GM12865 (cell line): ENCODE results near the gene FGD4.
"Not testable (repeated sequence)": the region's sequence is repeated elsewhere in the genome, so short reads cannot be mapped to it uniquely, and the experiment has no call there.

Experiments
- DNase-seq: peaks from one replicate; pipeline ENCODE4 v3.0.0; 2010; ENCODE audit warnings: low read depth
- H3K4me3 ChIP-seq: 2 replicates; pipeline ENCODE4 v1.5.1; 2011; ENCODE audit warnings: mild to moderate bottlenecking, low read depth, low read length, control low read depth
- TF ChIP-seq, protein P1 (sequence below): IDR thresholded peaks from 2 replicates; pipeline ENCODE4 v1.5.1; 2011; ENCODE audit warnings: low read length, control low read depth, low read depth, inconsistent platforms; ENCODE audit not compliant: insufficient read depth; ENCODE audit errors: missing control alignments

The FGD4 gene

GRCh38 chr12:32505067-32505945, 105.9 kb downstream of the FGD4 start:
- TF ChIP-seq, protein P1, sequence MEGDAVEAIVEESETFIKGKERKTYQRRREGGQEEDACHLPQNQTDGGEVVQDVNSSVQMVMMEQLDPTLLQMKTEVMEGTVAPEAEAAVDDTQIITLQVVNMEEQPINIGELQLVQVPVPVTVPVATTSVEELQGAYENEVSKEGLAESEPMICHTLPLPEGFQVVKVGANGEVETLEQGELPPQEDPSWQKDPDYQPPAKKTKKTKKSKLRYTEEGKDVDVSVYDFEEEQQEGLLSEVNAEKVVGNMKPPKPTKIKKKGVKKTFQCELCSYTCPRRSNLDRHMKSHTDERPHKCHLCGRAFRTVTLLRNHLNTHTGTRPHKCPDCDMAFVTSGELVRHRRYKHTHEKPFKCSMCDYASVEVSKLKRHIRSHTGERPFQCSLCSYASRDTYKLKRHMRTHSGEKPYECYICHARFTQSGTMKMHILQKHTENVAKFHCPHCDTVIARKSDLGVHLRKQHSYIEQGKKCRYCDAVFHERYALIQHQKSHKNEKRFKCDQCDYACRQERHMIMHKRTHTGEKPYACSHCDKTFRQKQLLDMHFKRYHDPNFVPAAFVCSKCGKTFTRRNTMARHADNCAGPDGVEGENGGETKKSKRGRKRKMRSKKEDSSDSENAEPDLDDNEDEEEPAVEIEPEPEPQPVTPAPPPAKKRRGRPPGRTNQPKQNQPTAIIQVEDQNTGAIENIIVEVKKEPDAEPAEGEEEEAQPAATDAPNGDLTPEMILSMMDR = no peak
- H3K4me3 ChIP-seq = no peak overlapping the region
- no peak for DNase-seq

DNA sequence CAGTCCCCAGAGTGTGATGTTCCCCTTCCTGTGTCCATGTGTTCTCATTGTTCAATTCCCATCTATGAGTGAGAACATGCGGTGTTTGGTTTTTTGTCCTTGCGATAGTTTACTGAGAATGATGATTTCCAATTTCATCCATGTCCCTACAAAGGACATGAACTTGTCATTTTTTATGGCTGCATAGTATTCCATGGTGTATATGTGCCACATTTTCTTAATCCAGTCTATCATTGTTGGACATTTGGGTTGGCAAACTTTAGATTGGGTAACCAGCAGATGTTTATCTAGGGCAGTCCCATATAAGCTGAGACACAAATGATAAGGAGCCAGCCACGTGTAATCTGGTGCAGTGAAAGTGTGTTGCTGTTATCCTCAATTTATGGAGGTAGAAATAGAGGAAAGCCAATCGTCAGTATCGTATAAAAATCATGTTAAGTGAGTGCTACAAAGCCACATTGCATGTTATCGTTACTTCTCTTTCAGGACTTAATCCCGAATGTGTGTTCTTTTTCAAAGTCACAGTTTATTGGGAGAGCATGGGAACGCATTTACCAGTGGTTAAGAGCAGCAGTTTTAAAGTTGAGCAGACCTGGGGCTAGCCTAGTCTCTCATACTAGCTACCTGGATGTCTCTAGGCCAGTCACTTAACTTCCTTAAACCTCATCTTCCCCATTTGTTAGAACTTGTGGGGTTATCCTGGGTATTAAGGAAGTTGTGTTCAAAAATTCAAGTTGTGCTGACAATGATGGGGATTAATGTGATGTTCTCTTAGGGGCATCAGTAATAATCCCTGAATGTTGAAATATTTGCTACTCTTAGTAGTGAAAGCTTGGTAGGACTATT, 108.0 kb downstream of the FGD4 start:
- DNase-seq, H3K4me3 ChIP-seq: not testable (repeated sequence)

GRCh38 chr12:32507942-32508320, 108.6 kb downstream of the FGD4 start:
- TF ChIP-seq, protein P1 = no peak
- DNase-seq = no peak

DNA sequence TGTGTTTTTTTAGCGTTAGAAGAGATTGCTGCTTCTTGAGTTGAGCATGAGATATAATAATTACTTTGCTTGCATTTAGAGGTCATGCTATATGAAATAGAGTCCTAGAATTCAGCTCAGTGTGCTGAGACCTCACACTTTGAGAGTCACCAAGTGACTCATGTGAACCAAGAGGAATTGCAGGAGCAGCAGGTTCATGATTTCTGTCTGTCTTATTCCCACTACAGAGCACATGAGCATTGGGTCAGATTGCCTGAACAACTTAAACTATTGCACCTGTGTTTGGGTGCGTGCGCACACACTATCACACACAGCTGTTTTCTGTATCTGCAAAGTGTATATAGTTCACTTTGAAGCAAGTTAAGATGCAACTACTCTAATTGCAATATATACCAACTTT, 109.3 kb downstream of the FGD4 start:
- TF ChIP-seq, protein P1 = no peak

More at GRCh38 chr12:32507942-32508320, 108.6 kb downstream of the FGD4 start:
- H3K4me3 ChIP-seq = no peak overlapping the region

DNA sequence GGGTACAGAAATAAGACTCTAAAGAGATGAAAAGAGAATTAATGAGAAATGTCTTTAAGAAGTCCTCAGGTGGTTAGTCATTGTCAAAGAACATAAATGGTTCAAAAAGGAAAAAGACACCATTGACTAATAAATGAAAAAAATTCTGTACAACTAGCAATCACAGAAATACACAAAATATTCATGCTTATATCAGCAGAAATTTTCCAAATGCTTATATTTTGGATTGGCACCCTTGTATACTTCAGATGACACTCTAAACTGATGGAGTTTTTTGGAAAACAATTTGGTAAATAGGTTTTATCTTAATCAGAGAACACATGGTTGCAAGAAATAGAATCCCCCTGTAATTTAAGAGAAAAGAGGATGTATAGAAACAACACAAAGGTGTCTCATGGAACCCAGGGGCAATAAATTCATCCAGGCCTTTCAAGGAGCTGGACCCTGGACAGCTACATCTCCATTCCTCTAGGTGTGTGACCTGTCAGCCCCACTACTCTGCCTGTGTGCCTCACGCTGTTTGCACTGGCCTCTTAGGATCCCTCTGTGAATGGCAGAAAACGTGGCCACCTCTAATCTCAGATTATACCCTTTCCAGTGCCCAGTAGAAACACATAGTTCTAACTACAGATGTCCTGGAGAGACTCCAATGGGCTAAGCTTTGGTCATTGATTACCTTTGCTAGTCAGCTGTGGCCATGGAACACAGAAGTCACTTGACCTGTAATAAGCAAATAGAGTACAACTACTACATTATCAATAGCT, 110.2 kb downstream of the FGD4 start:
- no peak for DNase-seq
- TF ChIP-seq, protein P1 = no peak
- no peak overlapping the region for H3K4me3 ChIP-seq

More for the DNA sequence above, 109.3 kb downstream of the FGD4 start:
- H3K4me3 ChIP-seq = no peak overlapping the region
- DNase-seq = no peak

GRCh38 chr12:32511976-32512375, 112.6 kb downstream of the FGD4 start:
- not testable (repeated sequence) for H3K4me3 ChIP-seq, DNase-seq

- TF ChIP-seq, protein P1 = no peak
- DNase-seq = no peak
- H3K4me3 ChIP-seq = no peak overlapping the region
These were observed 113.0 kb downstream of the FGD4 start for GRCh38 chr12:32512379-32512778.
